Hematopoietic multipotent progenitor cell treated with erythropoietin and hydrocortisone succinate and interleukin-3 and kit ligand, for 17 days (in vitro differentiated cells): ENCODE results near the gene HMG20A.

ENCODE experiments used
- DNase-seq: peaks from one replicate; pipeline ENCODE4 v3.0.0-alpha.2; 2015; ENCODE audit warnings: low spot score

HMG20A gene

GRCh38 chr15:77502379-77503095 lies 81.8 kb downstream of the HMG20A start:
- DNase-seq, result no peak

GRCh38 chr15:77503240-77503639 lies 82.6 kb downstream of the HMG20A start:
- no peak for DNase-seq

- DNase-seq, result no peak
Measured at GRCh38 chr15:77503764-77504163, 83.1 kb downstream of the HMG20A start.

GRCh38 chr15:77504306-77504705 lies 83.6 kb downstream of the HMG20A start:
- no peak for DNase-seq

GRCh38 chr15:77504871-77505270 lies 84.2 kb downstream of the HMG20A start:
- no peak for DNase-seq

- DNase-seq, result no peak
Measured at GRCh38 chr15:77505556-77505955, 84.9 kb downstream of the HMG20A start.

GRCh38 chr15:77506311-77507142 lies 85.8 kb downstream of the HMG20A start:
- DNase-seq, result no peak

GRCh38 chr15:77507143-77507897 lies 86.6 kb downstream of the HMG20A start:
- no peak for DNase-seq

GRCh38 chr15:77507911-77508310 lies 87.2 kb downstream of the HMG20A start:
- DNase-seq, result no peak

- no peak for DNase-seq
Measured at GRCh38 chr15:77508541-77509243, 88.0 kb downstream of the HMG20A start.

- no peak for DNase-seq
Measured at GRCh38 chr15:77510066-77511057, 89.7 kb downstream of the HMG20A start.

- DNase-seq, result no peak
Measured at GRCh38 chr15:77511869-77512268, 91.2 kb downstream of the HMG20A start.

GRCh38 chr15:77513226-77513625 lies 92.5 kb downstream of the HMG20A start:
- no peak for DNase-seq

- no peak for DNase-seq
Measured at GRCh38 chr15:77514641-77515402, 94.1 kb downstream of the HMG20A start.

GRCh38 chr15:77515613-77516012 lies 94.9 kb downstream of the HMG20A start:
- DNase-seq, result no peak

GRCh38 chr15:77516076-77516475 lies 95.4 kb downstream of the HMG20A start:
- DNase-seq, result no peak

- no peak for DNase-seq
Measured at GRCh38 chr15:77516786-77517185, 96.1 kb downstream of the HMG20A start.

GRCh38 chr15:77517579-77517978 lies 96.9 kb downstream of the HMG20A start:
- no peak for DNase-seq

GRCh38 chr15:77518458-77518857 lies 97.8 kb downstream of the HMG20A start:
- no peak for DNase-seq

GRCh38 chr15:77519540-77519939 lies 98.9 kb downstream of the HMG20A start:
- no peak for DNase-seq
